Suprapubic skin (tissue), 4 donors: ENCODE measurements around the gene HELZ. TPM values are rescaled to one million over a fixed set of nuclear protein-coding genes. Genes with fewer than 3 reads are reported as not detected.
"Not testable (repeated sequence)": the region's sequence is repeated elsewhere in the genome, so short reads cannot be mapped to it uniquely, and the experiment has no call there.

Source experiments
- DNase-seq, 2 donors: peaks; one replicate each; pipeline ENCODE4 v3.0.0-alpha.2; 2019; ENCODE audit warnings: low spot score in 2 of 2
- H3K27ac ChIP-seq: fragments of 200-600 bp; sonication (generic); one replicate; pipeline ENCODE4 v1.5.1; 2019
- H3K27me3 ChIP-seq: fragments of 200-600 bp; sonication (generic); one replicate; pipeline ENCODE4 v1.5.1; 2019
- H3K36me3 ChIP-seq: fragments of 200-600 bp; sonication (generic); one replicate; pipeline ENCODE4 v1.5.1; 2019
- H3K4me1 ChIP-seq: fragments of 200-600 bp; sonication (generic); one replicate; pipeline ENCODE4 v1.5.1; 2019
- H3K4me3 ChIP-seq: fragments of 200-600 bp; sonication (generic); one replicate; pipeline ENCODE4 v1.5.1; 2019; ENCODE audit warnings: mild to moderate bottlenecking
- H3K9me3 ChIP-seq: fragments of 200-600 bp; sonication (generic); one replicate; pipeline ENCODE4 v1.5.1; 2019
- CTCF ChIP-seq, 2 donors: fragments of 200-600 bp in 1 of 2; fragments of 450-650 bp in 1 of 2; sonication (generic) in 1 of 2; IDR thresholded peaks; one replicate each; pipeline ENCODE4 v1.5.1; 2016 to 2019; ENCODE audit warnings: antibody characterized with exemption in 2 of 2, mild to moderate bottlenecking in 1 of 2, moderate library complexity in 1 of 2
- EP300 ChIP-seq: sonication (generic); formaldehyde crosslinking; IDR thresholded peaks from one replicate; pipeline ENCODE4 v1.6.1; 2017; ENCODE audit warnings: antibody characterized with exemption
- POLR2A ChIP-seq, 2 donors: fragments of 450-650 bp; IDR thresholded peaks; one replicate each; pipeline ENCODE4 v1.6.1; 2017; ENCODE audit warnings: antibody characterized with exemption in 2 of 2, mild to moderate bottlenecking in 2 of 2, moderate library complexity in 2 of 2
- POLR2AphosphoS5 ChIP-seq, 3 donors: sonication (generic); formaldehyde crosslinking; IDR thresholded peaks; one replicate each; pipeline ENCODE4 v1.6.1; 2017; ENCODE audit warnings: antibody characterized with exemption in 3 of 3
- WGBS: methylation state at CpG from one replicate; pipeline ENCODE4 v1.1.5; 2018; 5-methylcytosine and 5-hydroxymethylcytosine counted together
- total RNA-seq, 4 donors: library from RNA; depleted of rRNA; stranded (reverse); fragments of >200 nt; gene quantifications; one replicate each; pipeline ENCODE4 v1.1.0, GENCODE V29; 2016

The HELZ gene
- total RNA-seq, 4 donors from 2014 or later: 30.9 to 88.5 (median 36.7) TPM

- 92% methylated on average over 5 of the region's 5 CpGs for WGBS
- Histone ChIP-seq H3K4me1 (no peaks in the 10 kb centered on the region), H3K9me3 (no peaks in the 10 kb centered on the region), H3K36me3 (peaks cover 52% of the 10 kb centered on the region), H3K4me3 (no peak overlapping the region), H3K27me3 (no peaks in the 10 kb centered on the region), H3K27ac (no peak overlapping the region)
- DNase-seq: no peak
- TF ChIP-seq POLR2AphosphoS5 (IDR thresholded peaks at IDR 0.05) (no peak), POLR2A (IDR thresholded peaks at IDR 0.05) (no peak), EP300 (no peak), CTCF (IDR thresholded peaks at IDR 0.05) (no peak)
These were observed 137.8 kb downstream of the HELZ start for GRCh38 chr17:67107171-67107570.

GRCh38 chr17:67105213-67105612 lies 139.8 kb downstream of the HELZ start:
- TF ChIP-seq POLR2A (IDR thresholded peaks at IDR 0.05) (no peak), EP300 (no peak), POLR2AphosphoS5 (IDR thresholded peaks at IDR 0.05) (no peak), CTCF (IDR thresholded peaks at IDR 0.05) (no peak)
- Histone ChIP-seq H3K9me3 (no peaks in the 10 kb centered on the region), H3K36me3 (peaks cover 39% of the 10 kb centered on the region), H3K4me3 (no peak overlapping the region), H3K27me3 (no peaks in the 10 kb centered on the region), H3K27ac (no peak overlapping the region), H3K4me1 (no peaks in the 10 kb centered on the region)
- no peak for DNase-seq

GRCh38 chr17:67104641-67105040 lies 140.4 kb downstream of the HELZ start:
- not testable (repeated sequence) for H3K9me3 ChIP-seq, H3K4me1 ChIP-seq, DNase-seq, H3K27ac ChIP-seq, H3K27me3 ChIP-seq, H3K4me3 ChIP-seq
- H3K36me3 ChIP-seq: peaks cover 35% of the 10 kb centered on the region
- WGBS: 93% methylated on average over 7 of the region's 7 CpGs

GRCh38 chr17:67098006-67098405 lies 147.0 kb downstream of the HELZ start:
- Histone ChIP-seq H3K36me3 (no peaks in the 10 kb centered on the region), H3K27me3 (no peaks in the 10 kb centered on the region), H3K4me3 (no peak overlapping the region), H3K4me1 (no peaks in the 10 kb centered on the region), H3K9me3 (no peaks in the 10 kb centered on the region), H3K27ac (no peak overlapping the region)
- TF ChIP-seq CTCF (IDR thresholded peaks at IDR 0.05): no peak
- no peak for TF ChIP-seq POLR2AphosphoS5 (IDR thresholded peaks at IDR 0.05)
- no peak for TF ChIP-seq POLR2A (IDR thresholded peaks at IDR 0.05)
- TF ChIP-seq EP300: no peak
- no peak for DNase-seq
- WGBS: 94% methylated on average over 1 of the region's 1 CpG

GRCh38 chr17:67096609-67097008 lies 148.4 kb downstream of the HELZ start:
- H3K4me3 ChIP-seq: no peak overlapping the region

More at GRCh38 chr17:67096609-67097008, 148.4 kb downstream of the HELZ start:
- Histone ChIP-seq H3K9me3 (no peaks in the 10 kb centered on the region), H3K27me3 (no peaks in the 10 kb centered on the region), H3K36me3 (no peaks in the 10 kb centered on the region), H3K27ac (no peak overlapping the region), H3K4me1 (no peaks in the 10 kb centered on the region)
- TF ChIP-seq EP300 (no peak), POLR2AphosphoS5 (IDR thresholded peaks at IDR 0.05) (no peak), CTCF (IDR thresholded peaks at IDR 0.05) (no peak), POLR2A (IDR thresholded peaks at IDR 0.05) (no peak)
- 100% methylated on average over 1 of the region's 1 CpG for WGBS
- DNase-seq: no peak
